Thymus (tissue), 11 donors: Measurements from ENCODE around the gene TGFB1I1. TPM values are rescaled to one million over a fixed set of nuclear protein-coding genes. Genes with fewer than 3 reads are reported as not detected.
A peak's percentile ranks its signal among the peaks of the same experiment; 100 is the strongest.

Experiments used
- DNase-seq, 9 donors: peaks; one replicate each; pipeline ENCODE4 v3.0.0-alpha.2; 2013; ENCODE audit warnings: low spot score in 9 of 9, low read depth in 6 of 9, missing footprints in 1 of 9
- H3K27ac ChIP-seq, 2 donors: one replicate each; pipeline ENCODE4 v1.5.1; 2013; ENCODE audit warnings: control low read depth in 1 of 2, low read depth in 1 of 2, low read length in 1 of 2, mild to moderate bottlenecking in 1 of 2, moderate library complexity in 1 of 2
- H3K27me3 ChIP-seq, 2 donors: one replicate each; pipeline ENCODE4 v1.5.1; 2013; ENCODE audit warnings: low read length in 1 of 2; ENCODE audit not compliant: control insufficient read depth in 2 of 2, insufficient read depth in 1 of 2
- H3K36me3 ChIP-seq, 2 donors: one replicate each; pipeline ENCODE4 v1.5.1; 2013; ENCODE audit warnings: low read length in 1 of 2, mild to moderate bottlenecking in 1 of 2, moderate library complexity in 1 of 2; ENCODE audit not compliant: control insufficient read depth in 2 of 2, insufficient read depth in 2 of 2
- H3K4me1 ChIP-seq, 2 donors: one replicate each; pipeline ENCODE4 v1.5.1; 2013; ENCODE audit warnings: low read length in 2 of 2; ENCODE audit not compliant: control insufficient read depth in 2 of 2, insufficient read depth in 2 of 2
- H3K4me3 ChIP-seq, 2 donors: one replicate each; pipeline ENCODE4 v1.5.1; 2013; ENCODE audit warnings: low read length in 2 of 2, control low read depth in 1 of 2, mild to moderate bottlenecking in 1 of 2
- H3K9me3 ChIP-seq, 2 donors: one replicate each; pipeline ENCODE4 v1.5.1; 2013; ENCODE audit warnings: low read length in 1 of 2, mild to moderate bottlenecking in 1 of 2; ENCODE audit not compliant: control insufficient read depth in 2 of 2, insufficient read depth in 1 of 2
- WGBS: extraction: QIAGEN DNeasy Blood & Tissue Kit; methylation state at CpG from one replicate; pipeline ENCODE4 v1.1.7; 2013; 5-methylcytosine and 5-hydroxymethylcytosine counted together
- polyA plus RNA-seq: library from polyadenylated mRNA; stranded (reverse); fragments of 200-250 nt; gene quantifications from one replicate; pipeline ENCODE4 v1.2.3, GENCODE V29; 2013
- total RNA-seq: library from RNA; stranded (reverse); fragments of 120-200 nt; gene quantifications from one replicate; pipeline ENCODE4 v1.2.4, GENCODE V29; 2013
- donor health status: healthy.

Gene TGFB1I1
- total and polyA plus RNA-seq, 2 donors: 1.5 to 9.2 TPM

- DNase-seq: no peak
- H3K27me3 ChIP-seq: peaks cover 0 to 2% of the 10 kb centered on the region in 2 donors
- H3K27ac ChIP-seq: no peak overlapping the region
- WGBS: 86% methylated on average over 20 of the region's 20 CpGs
- peaks cover 28 to 45% of the 10 kb centered on the region in 2 donors for H3K36me3 ChIP-seq
- H3K4me1 ChIP-seq: peaks cover 4 to 18% of the 10 kb centered on the region in 2 donors
- no peak overlapping the region for H3K4me3 ChIP-seq
- H3K9me3 ChIP-seq: no peaks in the 10 kb centered on the region
These were observed 6.1 kb upstream of the TGFB1I1 start for GRCh38 chr16:31465788-31466370.

DNA sequence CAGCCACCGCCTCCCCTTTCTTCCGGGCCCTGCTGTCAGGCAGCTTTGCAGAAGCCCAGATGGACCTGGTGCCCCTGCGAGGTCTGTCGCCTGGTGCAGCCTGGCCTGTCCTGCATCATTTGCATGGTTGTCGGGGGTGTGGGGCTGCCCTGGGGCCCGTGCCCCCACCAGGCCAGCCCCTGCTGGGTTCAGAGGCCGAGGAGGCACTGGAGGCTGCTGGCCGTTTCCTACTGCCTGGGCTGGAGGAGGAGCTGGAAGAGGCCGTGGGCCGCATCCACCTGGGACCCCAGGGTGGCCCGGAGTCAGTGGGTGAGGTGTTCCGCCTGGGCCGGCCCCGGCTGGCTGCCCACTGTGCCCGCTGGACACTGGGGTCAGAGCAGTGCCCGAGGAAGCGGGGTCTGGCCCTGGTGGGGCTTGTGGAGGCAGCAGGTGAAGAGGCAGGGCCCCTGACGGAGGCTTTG is 5.5 kb upstream of the TGFB1I1 start:
- Histone ChIP-seq H3K27ac (peak overlapping the region in 1 of 2 donors; percentile 11), H3K4me1 (peaks cover 4 to 18% of the 10 kb centered on the region in 2 donors), H3K9me3 (no peaks in the 10 kb centered on the region), H3K36me3 (peaks cover 28 to 45% of the 10 kb centered on the region in 2 donors), H3K4me3 (no peak overlapping the region), H3K27me3 (peaks cover 4 to 7% of the 10 kb centered on the region in 2 donors)
- no peak for DNase-seq
- 95% methylated on average over 18 of the region's 18 CpGs for WGBS

DNA sequence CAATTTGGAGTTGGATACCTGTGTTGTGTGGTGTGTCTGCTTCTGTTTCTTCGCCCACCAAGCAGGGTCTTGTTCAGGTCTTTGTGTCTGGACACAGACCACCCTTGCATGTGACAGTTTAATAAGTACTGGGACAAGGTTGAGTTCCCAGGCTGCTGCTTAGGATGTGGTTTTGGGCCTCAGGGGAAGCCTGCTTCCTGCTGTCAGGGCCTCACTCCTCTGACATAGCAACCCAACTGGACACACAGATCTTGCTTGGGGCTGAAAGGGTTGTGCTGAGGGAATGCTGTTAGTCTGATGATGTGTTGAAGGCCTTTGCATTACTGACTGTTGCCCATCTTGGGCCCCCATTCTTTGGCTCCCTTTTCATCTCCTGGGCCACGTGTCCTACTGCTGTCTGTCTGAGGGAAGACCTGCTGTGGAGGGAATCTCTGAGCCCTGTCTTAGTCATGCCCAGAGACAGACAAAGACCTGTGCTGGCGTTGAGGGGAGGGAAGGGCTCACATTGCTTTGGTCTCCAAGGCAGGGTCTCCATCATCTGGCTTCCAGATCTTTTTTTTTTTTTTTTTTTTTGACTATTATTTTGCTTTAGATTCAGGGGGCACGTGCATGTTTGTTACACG is 4.7 kb upstream of the TGFB1I1 start:
- H3K4me1 ChIP-seq: peaks cover 6 to 19% of the 10 kb centered on the region in 2 donors
- DNase-seq: peak in 1 of 9 donors; percentile 67
- peak overlapping the region; percentile 42 to 76 for H3K27ac ChIP-seq
- peaks cover 24 to 45% of the 10 kb centered on the region in 2 donors for H3K36me3 ChIP-seq
- WGBS: 65% methylated on average over 5 of the region's 5 CpGs
- H3K4me3 ChIP-seq: no peak overlapping the region
- H3K27me3 ChIP-seq: peaks cover 11 to 15% of the 10 kb centered on the region in 2 donors
- peaks cover 0 to under 1% of the 10 kb centered on the region in 2 donors for H3K9me3 ChIP-seq

- H3K27ac ChIP-seq: peak overlapping the region in 1 of 2 donors; percentile 76
- H3K36me3 ChIP-seq: peaks cover 18 to 40% of the 10 kb centered on the region in 2 donors
- H3K4me3 ChIP-seq: no peak overlapping the region
- DNase-seq: no peak
- H3K9me3 ChIP-seq: peaks cover 3 to 6% of the 10 kb centered on the region in 2 donors
- peaks cover 16 to 21% of the 10 kb centered on the region in 2 donors for H3K27me3 ChIP-seq
- H3K4me1 ChIP-seq: peaks cover 6 to 23% of the 10 kb centered on the region in 2 donors
- over 99% methylated on average over 5 of the region's 5 CpGs for WGBS
These were observed 4.1 kb upstream of the TGFB1I1 start for GRCh38 chr16:31467858-31468257.

- no peak overlapping the region for H3K27ac ChIP-seq
- DNase-seq: no peak
- H3K4me1 ChIP-seq: peaks cover 6 to 23% of the 10 kb centered on the region in 2 donors
- H3K9me3 ChIP-seq: peaks cover 3 to 9% of the 10 kb centered on the region in 2 donors
- peaks cover 6 to 16% of the 10 kb centered on the region in 2 donors for H3K36me3 ChIP-seq
- H3K27me3 ChIP-seq: peaks cover 22 to 47% of the 10 kb centered on the region in 2 donors
- H3K4me3 ChIP-seq: no peak overlapping the region
- WGBS: 94% methylated on average over 3 of the region's 3 CpGs
These were observed 1.3 kb upstream of the TGFB1I1 start for GRCh38 chr16:31470615-31471014.

DNA sequence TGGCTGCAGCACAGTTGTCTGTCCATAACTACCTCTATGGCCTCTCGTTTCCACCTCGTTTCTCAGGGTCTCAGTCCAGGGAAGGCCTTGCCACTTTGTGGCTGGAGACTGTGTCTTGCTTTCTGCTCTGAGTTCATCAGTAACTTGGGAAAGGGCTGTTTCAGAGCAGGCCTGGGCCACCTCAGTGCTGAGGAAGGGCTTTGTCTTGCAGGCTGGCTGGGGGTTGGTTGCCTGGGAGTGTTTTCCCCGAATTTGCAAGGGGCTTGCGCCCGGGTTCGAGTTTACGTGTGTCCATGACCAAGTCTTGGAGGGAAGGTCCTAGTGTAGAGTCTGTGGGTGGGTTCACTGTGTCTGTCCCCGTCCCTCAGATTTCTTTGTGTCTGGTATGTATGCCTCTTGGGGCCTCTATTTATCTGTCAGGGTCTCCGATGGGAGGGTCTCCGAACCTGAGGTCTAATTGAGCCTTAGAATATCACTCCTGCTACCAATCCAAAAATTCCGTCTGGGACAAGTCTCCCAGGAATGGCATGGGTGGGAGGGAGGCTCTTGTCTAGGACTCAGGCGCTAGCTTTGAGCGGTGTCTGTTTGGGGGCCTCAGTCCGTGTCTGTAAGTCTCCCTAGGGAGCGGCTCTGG is 594 bp upstream of the TGFB1I1 start:
- Histone ChIP-seq H3K4me3 (peak overlapping the region in 1 of 2 donors; percentile 38), H3K9me3 (peaks cover 3 to 9% of the 10 kb centered on the region in 2 donors), H3K27ac (peak overlapping the region in 1 of 2 donors; percentile 13), H3K36me3 (peaks cover 0 to 11% of the 10 kb centered on the region in 2 donors), H3K4me1 (peaks cover 11 to 28% of the 10 kb centered on the region in 2 donors), H3K27me3 (peaks cover 22 to 54% of the 10 kb centered on the region in 2 donors)
- no peak for DNase-seq
- 75% methylated on average over 15 of the region's 15 CpGs for WGBS

DNA sequence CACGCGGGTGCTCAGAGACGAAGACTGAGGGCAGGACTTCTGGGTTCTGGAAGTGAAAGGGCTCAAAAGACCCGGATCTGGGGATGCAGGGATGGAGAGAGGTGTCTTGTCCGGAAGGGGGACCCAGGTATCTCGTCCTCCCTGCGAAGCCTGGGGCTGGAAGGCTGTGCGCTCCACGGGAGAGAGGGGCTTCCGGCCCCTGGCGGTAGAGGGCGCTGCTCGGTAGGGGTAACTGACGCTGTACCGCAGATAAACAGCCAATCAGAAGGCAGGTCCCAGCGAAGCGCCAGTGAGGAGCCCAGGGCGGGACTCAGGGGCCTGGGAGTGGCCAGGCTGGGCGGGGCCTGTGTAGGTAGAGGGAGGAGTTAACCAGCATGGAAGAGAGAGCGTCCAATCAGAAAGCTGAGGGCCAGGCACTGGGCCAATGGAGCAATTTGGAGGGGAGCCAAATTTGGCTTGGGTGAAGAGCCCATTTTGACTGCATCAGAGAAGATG is 804 bp downstream of the TGFB1I1 start:
- DNase-seq: no peak
- Histone ChIP-seq H3K36me3 (no peaks in the 10 kb centered on the region), H3K4me3 (no peak overlapping the region), H3K27ac (no peak overlapping the region), H3K4me1 (peaks cover 11 to 27% of the 10 kb centered on the region in 2 donors), H3K9me3 (peaks cover 3 to 9% of the 10 kb centered on the region in 2 donors), H3K27me3 (peaks cover 22 to 65% of the 10 kb centered on the region in 2 donors)
- 70% methylated on average over 20 of the region's 20 CpGs for WGBS

- Histone ChIP-seq H3K36me3 (no peaks in the 10 kb centered on the region), H3K9me3 (peaks cover 3 to 9% of the 10 kb centered on the region in 2 donors), H3K4me3 (no peak overlapping the region), H3K4me1 (peaks cover 11 to 25% of the 10 kb centered on the region in 2 donors), H3K27me3 (peaks cover 22 to 67% of the 10 kb centered on the region in 2 donors), H3K27ac (no peak overlapping the region)
- 98% methylated on average over 17 of the region's 17 CpGs for WGBS
- DNase-seq: no peak
These were observed 1.5 kb downstream of the TGFB1I1 start for GRCh38 chr16:31473264-31473984.
